ENCODE results near the gene LMAN1L.

Gene LMAN1L

GRCh38 chr15:74794248-74794969 is 18.2 kb upstream of the LMAN1L start:
- no peak for DNase-seq

GRCh38 chr15:74794970-74795349 is 17.7 kb upstream of the LMAN1L start:
- DNase-seq = no peak

GRCh38 chr15:74795966-74796625 is 16.5 kb upstream of the LMAN1L start:
- no peak for DNase-seq

GRCh38 chr15:74798388-74799254 is 14.0 kb upstream of the LMAN1L start:
- no peak for DNase-seq

GRCh38 chr15:74799255-74799855 is 13.3 kb upstream of the LMAN1L start:
- no peak for DNase-seq

- DNase-seq = no peak
These were observed 12.6 kb upstream of the LMAN1L start for GRCh38 chr15:74799856-74800558.

GRCh38 chr15:74800559-74801094 is 12.0 kb upstream of the LMAN1L start:
- no peak for DNase-seq

GRCh38 chr15:74801311-74801997 is 11.2 kb upstream of the LMAN1L start:
- DNase-seq = no peak

- DNase-seq = no peak
These were observed 10.3 kb upstream of the LMAN1L start for GRCh38 chr15:74802290-74802689.

GRCh38 chr15:74802862-74803447 is 9.7 kb upstream of the LMAN1L start:
- no peak for DNase-seq

- no peak for DNase-seq
These were observed 7.7 kb upstream of the LMAN1L start for GRCh38 chr15:74804935-74805334.

GRCh38 chr15:74807282-74807681 is 5.4 kb upstream of the LMAN1L start:
- DNase-seq = no peak

GRCh38 chr15:74808078-74808839 is 4.4 kb upstream of the LMAN1L start:
- no peak for DNase-seq

- DNase-seq = no peak
These were observed 3.8 kb upstream of the LMAN1L start for GRCh38 chr15:74808840-74809229.

- no peak for DNase-seq
These were observed 3.4 kb upstream of the LMAN1L start for GRCh38 chr15:74809242-74809641.

GRCh38 chr15:74809956-74810355 is 2.7 kb upstream of the LMAN1L start:
- DNase-seq = no peak

- no peak for DNase-seq
These were observed 2.7 kb downstream of the LMAN1L start for GRCh38 chr15:74815121-74815934.

GRCh38 chr15:74815961-74816360 is 3.3 kb downstream of the LMAN1L start:
- no peak for DNase-seq

- DNase-seq = peak; percentile 39
These were observed 4.2 kb downstream of the LMAN1L start for GRCh38 chr15:74816624-74817369.

Data from COR-L47 (cell line).